Activated CD4-positive, alpha-beta T cell treated with anti-CD3 and anti-CD28 coated beads, Interleukin-2, amount 50 U/mL, for 48 hours (primary cell): ENCODE data around the gene ALPI.
A peak's percentile ranks its signal among the peaks of the same experiment; 100 is the strongest.

Source experiments
- DNase-seq, 2 experiments: peaks; one replicate each; pipeline ENCODE4 v3.0.0-alpha.2; 2020

The ALPI gene

GRCh38 chr2:232502911-232503808 is 47.2 kb downstream of the ALPI start:
- DNase-seq, result peak; percentile 39 to 45

- DNase-seq, result no peak
Measured at GRCh38 chr2:232503809-232504323, 47.9 kb downstream of the ALPI start.

DNA sequence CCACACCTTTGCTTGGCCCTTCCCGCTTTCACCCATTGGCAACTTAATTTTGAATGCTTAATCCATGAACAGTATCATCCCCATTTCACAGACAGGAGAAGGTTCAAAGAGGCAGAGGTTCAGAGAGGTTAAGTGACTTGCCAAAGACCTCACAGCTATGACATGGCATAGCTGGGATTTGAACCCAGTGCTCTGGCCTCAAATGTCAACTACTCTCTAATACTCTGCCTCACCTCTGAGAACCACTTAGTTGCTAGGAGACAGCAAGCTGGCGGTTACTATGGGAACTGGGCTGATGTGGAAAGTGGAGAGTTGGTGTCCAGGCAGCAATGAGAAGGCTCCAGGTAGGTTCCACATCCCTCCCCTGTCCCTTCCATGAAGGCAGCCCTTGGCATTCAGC is 48.5 kb downstream of the ALPI start:
- no peak for DNase-seq

- DNase-seq, result no peak
Measured at GRCh38 chr2:232505856-232506255, 49.9 kb downstream of the ALPI start.

GRCh38 chr2:232506709-232507108 is 50.8 kb downstream of the ALPI start:
- no peak for DNase-seq

DNA sequence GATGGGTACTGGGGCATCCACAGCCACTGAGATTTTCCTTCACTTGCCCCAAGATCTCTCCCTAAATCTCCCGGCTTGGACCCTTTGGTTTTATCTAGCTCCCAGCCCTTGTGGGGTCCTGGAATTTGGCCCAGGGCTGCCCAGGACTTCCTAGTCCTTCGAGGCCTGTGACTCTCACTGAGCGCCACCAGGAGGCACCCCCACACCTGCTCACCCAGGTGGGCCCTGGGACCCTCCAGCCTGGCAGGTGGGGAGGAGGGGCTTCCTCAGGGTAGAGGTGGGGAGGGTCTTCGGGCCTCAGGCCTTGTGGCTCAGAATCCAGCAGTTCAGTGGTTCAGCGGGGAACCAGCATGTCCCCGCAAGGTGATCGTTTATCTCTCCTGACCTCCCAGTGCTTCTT is 52.3 kb downstream of the ALPI start:
- DNase-seq, result no peak
